Activated T-helper 1 cell treated with Interleukin-2 at 50 U/mL for 16 hours (primary cell): ENCODE data around the gene MARVELD2.

ENCODE experiments used
- DNase-seq: peaks from one replicate; pipeline ENCODE4 v3.0.0-alpha.2; 2020; ENCODE audit warnings: low read depth

MARVELD2 gene

DNA sequence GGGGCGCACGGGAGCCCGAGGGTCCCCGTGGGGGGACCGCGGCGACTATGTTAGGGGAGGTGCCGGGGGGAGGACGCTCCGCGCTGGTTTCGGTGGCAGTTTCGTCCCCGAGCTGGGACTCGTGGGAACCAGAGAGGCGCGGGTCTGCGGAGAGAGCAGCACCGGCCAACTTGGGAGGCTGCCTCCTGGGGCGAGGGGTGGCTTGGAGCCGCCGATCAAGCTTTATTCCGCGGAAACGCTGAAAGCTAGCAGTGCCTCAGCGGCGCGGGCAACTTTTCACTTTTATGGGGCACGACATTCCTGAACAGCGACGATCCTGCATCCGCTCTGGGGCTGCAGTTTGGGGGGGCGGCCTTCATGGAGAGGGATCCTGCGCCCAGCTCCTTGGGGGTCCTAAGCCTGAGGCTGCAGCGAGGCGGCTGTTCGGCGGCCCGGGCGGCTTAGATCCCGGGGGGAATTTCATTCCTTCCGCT lies 78.0 kb downstream of the MARVELD2 start:
- DNase-seq, result no peak

DNA sequence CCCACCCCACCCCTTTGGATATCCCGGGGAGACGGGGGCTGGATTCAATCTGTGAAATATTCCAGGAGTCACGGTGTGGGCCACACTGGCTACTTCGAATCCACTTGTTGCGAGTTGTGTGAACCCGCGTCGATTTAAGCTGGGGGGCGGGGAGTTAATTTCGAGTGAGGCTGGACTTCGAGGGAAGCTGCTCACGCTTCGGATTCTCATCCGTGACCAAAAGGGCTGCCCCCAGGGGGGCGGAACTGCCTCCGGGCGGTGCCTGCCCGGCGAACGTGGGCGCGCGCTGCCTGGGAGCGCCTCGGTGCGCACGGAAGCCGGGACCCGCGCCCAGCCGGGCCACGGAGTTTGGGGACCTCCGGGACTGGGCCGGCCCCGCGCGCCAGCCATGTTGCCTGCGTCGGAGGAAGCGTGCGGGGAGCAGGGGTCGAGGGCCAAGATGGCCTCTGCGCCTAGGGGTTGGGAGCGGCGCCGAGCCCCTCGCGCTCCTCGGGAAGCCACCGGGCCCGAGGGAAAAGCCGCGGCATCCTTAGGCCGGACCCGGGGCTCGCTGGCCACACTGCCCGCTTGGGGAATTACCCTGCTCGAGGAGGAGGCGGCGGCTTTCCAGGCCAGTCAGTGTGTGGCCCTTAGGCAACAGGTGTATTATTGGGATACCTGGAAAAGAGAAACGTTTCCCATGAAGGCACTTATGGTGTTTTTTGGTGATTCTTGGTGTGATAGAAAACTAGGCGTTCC lies 78.6 kb downstream of the MARVELD2 start:
- DNase-seq, result no peak
